GM21786 (cell line): Measurements from ENCODE around the gene CLRN2.
"Not testable (repeated sequence)": the region's sequence is repeated elsewhere in the genome, so short reads cannot be mapped to it uniquely, and the experiment has no call there.

Source experiments
- ATAC-seq: cut with Tn5 transposase; IDR thresholded peaks from one replicate; pipeline ENCODE4 v1.9.1; 2021; ENCODE audit not compliant: unreplicated experiment

CLRN2 gene

DNA sequence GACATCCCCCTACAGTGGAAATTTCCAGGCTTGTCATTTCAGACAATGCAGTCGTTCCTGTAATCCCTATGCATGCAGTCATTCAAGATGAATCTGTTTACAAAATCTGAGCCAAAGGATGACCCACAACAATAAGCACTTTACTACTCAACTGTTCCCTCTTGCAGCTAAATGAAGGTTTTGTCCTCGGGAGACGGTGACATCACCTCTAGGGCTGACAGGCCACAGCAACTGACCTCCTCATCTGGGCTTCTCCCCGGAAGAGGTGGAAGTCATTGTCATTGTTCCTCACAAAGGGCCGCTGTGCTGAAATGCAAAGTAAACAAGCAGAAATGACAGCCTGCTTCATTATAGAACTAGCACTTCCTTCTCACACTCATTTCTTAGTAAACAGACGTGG, 29.2 kb downstream of the CLRN2 start:
- ATAC-seq: no peak

DNA sequence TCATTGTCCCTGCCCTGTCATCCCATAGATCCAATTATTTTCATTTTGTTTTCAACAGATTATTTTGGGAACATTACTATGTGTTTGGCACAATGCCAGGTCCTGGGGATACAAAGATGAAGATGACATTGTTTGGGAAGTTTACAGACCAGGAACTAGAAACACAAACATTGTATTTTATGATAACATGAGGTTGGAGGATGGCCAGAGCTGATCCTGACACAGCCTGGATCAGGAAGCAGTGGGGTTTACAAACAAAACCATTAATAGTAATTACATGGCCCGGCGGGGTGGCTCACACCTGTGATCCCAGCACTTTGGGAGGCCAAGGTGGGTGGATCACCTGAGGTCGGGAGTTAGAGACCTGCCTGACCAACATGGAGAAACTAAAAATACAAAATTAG, 29.9 kb downstream of the CLRN2 start:
- ATAC-seq: no peak

DNA sequence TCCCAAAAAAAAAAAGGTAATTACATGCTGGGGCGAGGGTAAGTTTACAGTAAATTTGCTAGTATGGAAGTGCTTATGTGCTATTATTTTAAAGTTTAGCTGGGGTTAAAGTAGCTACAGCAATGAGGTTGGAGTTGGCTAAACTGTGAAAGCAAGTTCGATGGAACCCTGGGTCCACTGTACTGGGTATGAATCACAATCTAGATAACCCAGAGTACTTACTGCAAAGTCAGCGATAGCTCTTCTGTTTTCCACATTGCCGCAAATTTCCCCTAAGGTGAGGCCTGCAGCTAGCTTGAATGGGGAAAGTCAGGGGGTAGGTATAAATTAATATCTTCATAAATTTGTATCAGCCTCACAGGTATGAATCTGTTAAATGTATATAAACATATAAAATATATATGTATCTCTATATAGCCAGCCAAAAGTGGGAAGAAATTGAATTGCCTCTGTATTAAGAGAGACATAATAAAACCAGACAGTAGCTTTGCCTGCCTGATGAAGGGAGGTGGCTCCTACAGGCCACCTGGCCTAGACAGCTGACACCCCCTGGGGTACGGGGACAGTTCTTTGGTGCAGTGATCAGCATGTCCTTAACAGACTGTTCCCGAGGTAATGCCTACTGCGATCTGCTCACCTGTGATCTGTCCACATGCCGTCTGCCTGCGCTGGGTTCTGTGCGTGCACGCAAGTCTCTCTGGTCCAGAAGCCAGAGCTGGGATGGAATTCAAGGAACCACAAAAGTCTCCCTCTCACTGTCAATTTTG, 30.6 kb downstream of the CLRN2 start:
- no peak for ATAC-seq

GRCh38 chr4:17546222-17546621, 31.3 kb downstream of the CLRN2 start:
- ATAC-seq: no peak

DNA sequence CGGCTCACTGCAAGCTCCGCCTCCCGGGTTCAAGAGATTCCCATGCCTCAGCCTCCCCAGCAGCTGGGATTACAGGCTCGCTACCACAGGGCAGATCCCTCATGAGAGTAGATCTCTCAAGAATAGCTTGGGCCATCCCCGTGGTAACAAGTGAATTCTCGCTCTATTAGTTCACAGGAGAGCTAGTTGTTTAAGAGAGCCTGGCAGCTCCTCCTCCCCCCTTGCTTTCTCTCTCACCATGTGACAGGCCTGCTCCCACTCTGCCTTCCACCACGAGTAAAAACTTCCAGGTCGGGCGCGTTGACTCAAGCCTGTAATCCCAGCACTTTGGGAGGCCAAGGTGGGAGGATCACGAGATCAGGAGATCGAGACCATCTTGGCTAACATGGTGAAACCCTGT, 31.7 kb downstream of the CLRN2 start:
- ATAC-seq: no peak

GRCh38 chr4:17550549-17550948, 35.6 kb downstream of the CLRN2 start:
- no peak for ATAC-seq

DNA sequence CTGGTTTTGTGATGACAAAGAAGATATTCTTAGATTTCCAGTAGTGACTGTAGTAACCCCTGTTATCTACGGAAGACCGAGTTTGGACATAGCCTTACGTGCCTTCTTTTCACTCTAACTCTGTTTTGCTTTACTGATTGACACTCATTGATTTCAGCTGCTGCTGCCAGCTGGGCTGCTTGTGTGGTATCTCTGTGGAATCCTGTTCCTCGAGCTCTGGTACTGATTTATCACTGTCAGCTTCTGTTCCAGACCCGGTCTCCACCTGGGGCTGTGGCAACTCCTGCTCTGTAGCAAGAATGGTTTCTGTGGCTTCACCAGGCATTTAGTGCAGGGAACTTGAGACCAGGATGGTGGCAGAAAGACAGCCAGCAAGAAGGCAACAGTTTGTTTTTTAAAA, 37.5 kb downstream of the CLRN2 start:
- no peak for ATAC-seq

DNA sequence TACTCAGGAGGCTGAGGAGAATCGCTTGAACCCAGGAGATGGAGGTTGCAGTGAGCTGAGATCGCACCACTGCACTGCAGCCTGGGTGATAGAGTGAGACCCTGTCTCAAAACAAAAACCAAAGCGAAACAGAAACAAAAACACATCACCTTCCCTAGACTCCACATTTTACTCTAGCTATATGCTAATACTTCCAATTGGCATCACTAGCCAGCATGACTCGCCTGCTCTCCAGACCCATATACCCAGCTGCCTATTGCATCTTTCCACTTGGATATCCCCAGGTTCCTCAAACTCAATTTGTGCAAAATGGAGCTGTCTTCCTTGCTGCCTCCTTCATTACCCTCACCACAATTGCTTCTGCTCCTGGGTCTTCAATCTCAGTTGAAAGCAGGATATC, 39.6 kb downstream of the CLRN2 start:
- ATAC-seq: no peak

DNA sequence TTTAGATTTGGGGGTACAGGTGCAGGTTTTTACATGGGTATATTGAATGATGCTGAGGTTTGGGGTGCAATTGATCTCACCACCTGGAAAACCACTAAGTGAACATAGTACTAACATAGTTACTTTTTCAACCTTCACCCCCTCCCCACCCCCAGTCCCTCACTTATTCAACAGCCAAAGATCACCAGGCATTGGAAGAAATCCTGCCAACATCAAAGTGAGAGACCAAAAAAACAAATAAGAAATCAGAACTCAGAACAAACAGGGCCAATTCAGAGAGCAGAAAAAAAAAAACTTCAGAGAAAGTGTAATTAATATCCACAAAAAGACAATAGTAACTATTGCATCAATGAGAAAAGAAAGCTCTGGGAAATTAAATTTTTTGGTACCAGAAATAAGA, 41.5 kb downstream of the CLRN2 start:
- ATAC-seq: no peak

- ATAC-seq: no peak
These were observed 42.9 kb downstream of the CLRN2 start for GRCh38 chr4:17557880-17558279.

DNA sequence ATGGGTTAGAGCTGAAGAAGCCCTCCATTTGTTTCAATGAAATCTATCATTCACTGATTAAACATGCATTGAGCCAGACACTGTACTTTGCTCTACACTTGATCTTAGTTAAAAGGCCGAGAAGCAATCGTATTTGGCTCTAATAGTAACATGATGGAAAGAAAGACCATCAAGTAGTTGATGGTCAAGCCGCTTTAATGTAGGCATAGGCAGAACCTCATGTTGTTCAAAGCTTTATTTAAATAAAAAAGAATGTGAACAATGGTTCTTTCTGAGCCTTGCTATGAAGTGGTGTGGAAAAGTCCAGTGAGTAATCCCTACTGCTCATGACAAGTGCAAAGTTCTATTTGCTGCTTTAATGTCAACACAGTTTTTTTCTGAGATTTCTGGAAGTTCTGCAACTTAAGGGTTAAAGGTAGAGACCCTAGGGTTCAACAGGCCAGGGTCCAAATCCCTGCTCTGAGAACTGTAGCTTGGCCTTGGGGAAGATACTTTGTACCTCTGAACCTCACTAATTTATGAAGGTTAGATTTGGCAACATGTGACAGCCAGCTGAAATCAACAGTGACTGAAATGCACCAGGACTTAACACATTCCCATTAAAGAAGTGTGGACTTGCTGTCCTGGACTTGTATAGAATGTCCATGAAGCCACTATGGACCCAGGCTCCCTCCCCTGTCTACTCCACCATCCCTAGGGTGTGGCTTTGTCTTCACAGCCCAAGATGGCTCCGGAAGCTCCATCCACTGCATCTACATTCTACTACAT, 44.2 kb downstream of the CLRN2 start:
- no peak for ATAC-seq

DNA sequence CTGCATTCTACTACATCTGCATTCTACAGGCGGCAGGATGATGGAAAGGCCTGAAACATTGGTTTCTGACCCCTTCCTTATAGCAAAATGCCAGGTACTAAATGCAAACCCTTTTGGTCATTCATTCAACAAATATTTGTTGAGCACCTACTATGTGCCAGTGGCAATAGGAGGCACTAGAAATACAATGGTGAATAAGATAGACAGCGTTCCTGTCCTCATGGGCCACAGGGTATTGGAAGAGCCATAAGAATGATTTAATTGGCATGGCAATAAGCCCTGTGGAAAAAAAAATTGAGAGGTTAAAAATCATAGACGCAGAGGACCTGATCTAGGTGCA, 44.7 kb downstream of the CLRN2 start:
- ATAC-seq: no peak

DNA sequence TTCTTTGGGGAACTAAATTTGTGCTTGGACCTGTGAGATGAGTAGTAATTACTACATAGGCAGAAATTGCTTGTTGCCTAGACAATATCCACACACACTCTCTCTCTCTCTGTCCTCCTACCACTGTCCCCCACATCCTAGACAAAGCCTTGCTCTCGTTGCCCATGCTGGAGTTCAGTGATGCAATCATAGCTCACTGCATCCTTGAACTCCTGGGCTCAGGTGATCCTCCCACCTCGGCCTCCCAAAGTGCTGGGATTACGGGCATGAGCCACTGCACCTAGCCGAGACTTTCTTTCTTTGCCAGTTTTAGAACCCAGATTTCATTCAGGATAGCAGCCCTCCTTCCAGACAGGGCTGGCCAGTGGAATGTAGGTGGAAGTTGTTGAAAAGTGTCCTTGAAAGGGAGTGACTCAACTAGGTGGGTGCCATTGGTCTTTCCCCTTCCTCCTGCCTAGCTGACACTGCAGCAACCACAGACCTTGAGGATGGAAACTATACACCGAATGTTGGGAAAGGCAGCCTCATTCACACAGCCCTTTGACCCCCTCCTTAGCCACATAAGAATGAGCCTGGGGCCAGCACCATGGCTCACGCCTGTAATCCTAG, 45.2 kb downstream of the CLRN2 start:
- ATAC-seq: no peak

- no peak for ATAC-seq
These were observed 46.4 kb downstream of the CLRN2 start for GRCh38 chr4:17561195-17561909.

DNA sequence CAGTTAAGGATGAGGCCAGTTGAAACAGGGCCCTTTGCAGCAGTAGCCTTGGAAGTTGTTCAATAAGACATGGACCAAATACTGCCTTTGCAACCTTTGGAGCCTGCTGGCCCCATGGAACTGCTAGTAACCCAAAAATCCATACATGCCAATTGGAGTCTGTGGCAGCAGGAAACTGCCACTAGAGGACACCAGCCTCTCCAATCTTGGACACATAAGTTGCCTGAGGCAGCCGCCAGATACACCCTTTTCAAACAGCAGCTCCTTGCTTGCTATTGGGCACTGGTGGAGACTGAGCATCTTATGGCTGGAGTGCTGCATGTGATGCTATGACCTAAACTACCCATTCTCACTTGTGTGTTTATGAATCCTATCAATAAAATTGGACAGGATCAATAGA, 47.2 kb downstream of the CLRN2 start:
- no peak for ATAC-seq

DNA sequence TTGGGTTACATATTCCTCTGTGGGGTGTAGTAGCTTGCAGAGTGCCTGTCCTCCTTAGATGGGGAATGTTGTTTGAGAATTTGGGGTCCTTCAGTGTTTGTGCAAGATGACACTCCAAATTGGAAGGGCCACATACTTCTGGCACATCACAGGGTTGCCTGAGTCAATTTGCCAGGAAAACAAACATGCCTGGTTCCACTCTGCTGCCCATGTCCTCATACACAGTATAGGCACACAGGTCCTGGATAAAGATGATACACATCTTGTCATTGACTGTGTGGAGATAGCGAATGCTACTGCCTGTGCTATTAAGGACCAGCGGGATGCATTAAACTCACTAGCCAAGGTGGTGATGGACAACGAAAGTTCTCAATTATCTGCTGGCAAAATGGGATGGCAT, 50.9 kb downstream of the CLRN2 start:
- no peak for ATAC-seq

GRCh38 chr4:17567271-17567670, 52.3 kb downstream of the CLRN2 start:
- ATAC-seq: no peak

GRCh38 chr4:17574206-17574605, 59.2 kb downstream of the CLRN2 start:
- ATAC-seq: no peak

- not testable (repeated sequence) for ATAC-seq
These were observed 60.2 kb downstream of the CLRN2 start for GRCh38 chr4:17575177-17575576.
